Mononuclear cell (primary cell): ENCODE measurements around the gene AHCYL2. TPM values are rescaled to one million over a fixed set of nuclear protein-coding genes. Genes with fewer than 3 reads are reported as not detected.
"Not testable (repeated sequence)": the region's sequence is repeated elsewhere in the genome, so short reads cannot be mapped to it uniquely, and the experiment has no call there.

Experiments used
- H3K27me3 ChIP-seq: 2 replicates; pipeline ENCODE4 v1.6.0; 2011; ENCODE audit warnings: low read length, control low read depth; ENCODE audit not compliant: insufficient read depth
- H3K4me1 ChIP-seq: 2 replicates; pipeline ENCODE4 v1.5.1; 2011; ENCODE audit warnings: mild to moderate bottlenecking, low read length, control low read depth; ENCODE audit not compliant: insufficient read depth
- H3K4me3 ChIP-seq: 2 replicates; pipeline ENCODE4 v1.5.1; 2011; ENCODE audit warnings: mild to moderate bottlenecking, low read length, moderate library complexity
- H3K9me3 ChIP-seq: 2 replicates; pipeline ENCODE4 v1.5.1; 2011; ENCODE audit warnings: low read depth, mild to moderate bottlenecking, control low read depth, low read length
- total RNA-seq: library from RNA; depleted of rRNA; stranded (reverse); fragments of >200 nt; gene quantifications from one replicate; pipeline ENCODE4 v1.2.3, GENCODE V29; 2012

Gene AHCYL2
- total RNA-seq, 1 donor: 6.5 TPM

DNA sequence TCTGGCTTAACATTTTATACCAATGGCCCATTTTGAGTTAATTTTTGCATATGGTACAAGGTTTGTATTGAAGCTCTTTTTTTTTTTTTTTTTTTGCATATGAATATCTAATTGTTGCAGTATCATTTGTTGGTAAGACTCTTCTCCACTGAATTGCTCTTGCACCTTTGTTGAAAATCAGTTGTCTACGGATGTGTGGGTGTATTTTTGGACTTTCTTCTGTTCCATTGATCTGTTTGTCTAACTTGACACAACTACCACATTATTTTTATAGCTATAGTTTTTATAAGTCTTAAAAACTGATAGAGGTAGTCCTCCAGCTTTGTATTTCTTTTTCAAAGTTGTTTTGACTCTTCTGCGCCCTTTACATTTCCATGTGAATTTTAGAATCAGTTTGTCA, 53.9 kb downstream of the AHCYL2 start:
- Histone ChIP-seq H3K4me3 (no peak overlapping the region), H3K27me3 (no peaks in the 10 kb centered on the region), H3K9me3 (no peaks in the 10 kb centered on the region), H3K4me1 (no peaks in the 10 kb centered on the region)

- H3K27me3 ChIP-seq: no peaks in the 10 kb centered on the region
- H3K4me1 ChIP-seq: no peaks in the 10 kb centered on the region
- H3K4me3 ChIP-seq: no peak overlapping the region
- no peaks in the 10 kb centered on the region for H3K9me3 ChIP-seq
Observed at GRCh38 chr7:129279757-129280156, 54.9 kb downstream of the AHCYL2 start.

DNA sequence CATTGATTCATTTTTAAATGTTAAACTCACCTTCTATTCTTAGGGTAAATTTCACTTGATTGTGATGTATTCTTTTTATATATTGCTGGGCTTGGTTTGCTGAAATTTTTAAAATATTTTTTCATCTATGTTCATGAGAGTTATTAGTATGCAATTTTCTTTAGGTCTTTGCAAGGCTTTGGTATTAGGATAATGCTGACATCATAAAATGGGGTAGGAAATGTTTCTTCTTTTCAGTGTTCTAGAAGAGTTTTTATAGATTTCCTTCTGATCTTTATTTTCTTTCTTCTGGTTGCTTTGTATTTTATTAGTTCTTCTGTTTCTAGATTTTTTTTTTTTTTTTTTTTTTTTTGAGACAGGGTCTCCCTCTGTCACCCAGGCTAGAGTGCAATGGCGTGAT, 56.3 kb downstream of the AHCYL2 start:
- H3K4me3 ChIP-seq: no peak overlapping the region
- no peaks in the 10 kb centered on the region for H3K27me3 ChIP-seq
- H3K4me1 ChIP-seq: no peaks in the 10 kb centered on the region
- H3K9me3 ChIP-seq: no peaks in the 10 kb centered on the region

DNA sequence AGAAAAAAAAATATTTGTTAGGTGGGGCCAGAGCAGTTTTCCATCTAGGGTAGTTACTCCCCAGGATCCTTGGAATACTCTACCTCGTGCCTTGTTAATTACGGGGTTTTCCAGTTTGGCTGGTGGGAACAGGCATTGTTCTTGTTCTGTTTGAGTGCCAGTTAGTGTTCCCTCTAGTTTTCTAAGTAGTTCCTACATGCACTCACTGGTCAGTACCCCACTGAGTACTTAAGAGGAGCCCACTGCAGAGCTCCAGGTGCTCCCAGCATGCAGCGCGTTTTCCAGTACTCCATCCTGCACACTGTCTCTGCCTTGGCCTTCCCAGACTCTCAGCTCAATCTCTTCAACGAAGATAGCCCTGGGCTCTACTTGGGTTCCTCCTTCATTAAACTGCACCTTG, 58.0 kb downstream of the AHCYL2 start:
- H3K27me3 ChIP-seq: no peaks in the 10 kb centered on the region
- no peak overlapping the region for H3K4me3 ChIP-seq

DNA sequence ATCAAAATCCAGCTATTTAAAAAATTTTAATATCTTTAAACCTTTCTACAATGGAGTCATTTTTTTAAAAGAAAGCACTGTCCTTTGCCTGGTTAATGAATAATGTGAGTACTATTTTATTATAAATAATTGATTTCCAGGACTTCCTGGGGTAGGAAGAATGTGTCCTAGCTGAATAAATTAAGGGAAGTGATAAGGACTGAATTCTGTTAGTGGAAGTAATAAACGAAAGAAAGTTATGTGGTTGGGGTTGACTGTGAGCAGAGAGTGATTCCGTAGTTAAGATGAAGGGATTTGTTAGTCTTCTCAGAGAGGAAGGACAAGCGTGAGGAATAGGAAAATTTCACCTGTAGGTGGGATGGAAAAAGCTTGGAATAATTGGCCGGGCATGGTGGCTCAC, 59.1 kb downstream of the AHCYL2 start:
- Histone ChIP-seq H3K9me3 (no peaks in the 10 kb centered on the region), H3K27me3 (no peaks in the 10 kb centered on the region)

More for the DNA sequence above, 58.0 kb downstream of the AHCYL2 start:
- Histone ChIP-seq H3K9me3 (no peaks in the 10 kb centered on the region), H3K4me1 (no peaks in the 10 kb centered on the region)

DNA sequence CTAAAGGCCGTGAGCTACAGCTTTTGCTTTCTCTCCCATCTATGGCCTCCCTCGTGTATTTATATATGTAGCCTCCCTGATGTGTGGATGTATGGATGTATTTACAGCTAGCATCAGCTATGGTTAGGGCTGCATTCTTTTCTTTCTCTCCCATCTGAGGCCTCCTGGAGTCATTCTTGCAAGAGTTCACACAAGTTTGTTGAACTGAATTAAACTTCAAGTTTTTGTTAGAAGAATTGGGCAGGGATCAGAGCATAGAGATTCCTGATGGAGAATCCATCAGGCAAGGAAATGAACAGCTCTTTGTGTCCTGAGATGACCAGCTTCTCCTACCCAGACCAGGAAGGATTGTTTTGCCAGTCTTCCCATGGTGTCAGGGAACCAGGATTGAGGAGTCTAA, 60.3 kb downstream of the AHCYL2 start:
- Histone ChIP-seq H3K4me1 (no peaks in the 10 kb centered on the region), H3K27me3 (no peaks in the 10 kb centered on the region), H3K4me3 (no peak overlapping the region), H3K9me3 (no peaks in the 10 kb centered on the region)

More for the DNA sequence above, 59.1 kb downstream of the AHCYL2 start:
- Histone ChIP-seq H3K4me1 (no peaks in the 10 kb centered on the region), H3K4me3 (no peak overlapping the region)

- Histone ChIP-seq H3K4me3 (no peak overlapping the region), H3K27me3 (no peaks in the 10 kb centered on the region), H3K4me1 (no peaks in the 10 kb centered on the region), H3K9me3 (no peaks in the 10 kb centered on the region)
Observed at GRCh38 chr7:129292861-129293260, 68.0 kb downstream of the AHCYL2 start.

DNA sequence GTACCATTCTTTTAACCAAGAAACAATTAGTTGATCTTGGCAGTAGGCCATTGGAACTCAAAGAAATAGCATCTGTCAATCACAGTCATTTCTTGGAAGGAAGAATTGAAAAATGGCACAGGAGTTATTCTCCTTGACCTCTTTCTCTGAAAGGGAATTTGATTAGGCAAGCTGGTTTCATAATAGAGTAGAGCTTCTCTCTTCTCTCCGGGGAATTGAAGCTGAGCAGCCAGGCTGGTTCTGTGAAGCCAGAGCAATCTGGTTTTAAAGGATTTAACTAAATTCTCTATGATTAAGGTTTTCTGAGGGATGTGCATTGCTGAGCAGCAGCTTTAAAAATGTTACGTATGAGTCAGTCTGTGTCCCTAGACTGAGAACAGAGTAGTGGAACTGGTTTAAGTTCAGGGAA, 70.2 kb downstream of the AHCYL2 start:
- H3K4me1 ChIP-seq: no peaks in the 10 kb centered on the region
- no peak overlapping the region for H3K4me3 ChIP-seq
- H3K9me3 ChIP-seq: no peaks in the 10 kb centered on the region
- no peaks in the 10 kb centered on the region for H3K27me3 ChIP-seq

DNA sequence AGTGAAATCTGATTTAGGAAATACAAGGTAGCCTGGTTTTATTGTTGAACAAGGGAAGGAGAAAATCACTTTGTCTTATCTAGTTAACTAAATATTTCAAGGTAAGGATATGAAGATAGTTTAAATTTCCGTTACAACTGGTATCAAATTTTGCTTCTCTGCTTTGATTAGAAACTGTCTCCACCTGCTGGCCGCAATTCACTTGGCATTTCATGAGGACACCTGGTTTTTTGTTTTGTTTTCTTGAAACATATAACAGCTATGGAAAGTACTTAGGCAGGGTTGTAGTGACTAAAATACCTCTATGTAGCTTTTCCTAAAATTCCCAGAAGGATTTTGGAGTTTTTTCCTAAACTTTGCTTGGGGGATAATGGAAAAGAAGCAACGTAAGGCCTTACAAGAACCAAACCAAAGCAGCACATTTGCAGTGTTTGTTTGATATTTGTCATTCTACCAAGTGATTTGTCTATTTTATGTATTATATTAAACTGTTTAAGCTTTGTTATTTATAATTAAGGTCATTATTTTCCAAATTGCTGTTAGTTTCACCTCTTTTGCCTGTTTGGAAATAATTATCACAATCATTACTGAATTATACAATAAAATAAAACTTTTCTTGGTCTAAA, 73.6 kb downstream of the AHCYL2 start:
- H3K4me3 ChIP-seq: no peak overlapping the region
- H3K27me3 ChIP-seq: no peaks in the 10 kb centered on the region
- H3K4me1 ChIP-seq: no peaks in the 10 kb centered on the region
- no peaks in the 10 kb centered on the region for H3K9me3 ChIP-seq

- H3K9me3 ChIP-seq: peaks cover 5% of the 10 kb centered on the region
- no peak overlapping the region for H3K4me3 ChIP-seq
- no peaks in the 10 kb centered on the region for H3K4me1 ChIP-seq
- H3K27me3 ChIP-seq: no peaks in the 10 kb centered on the region
Observed at GRCh38 chr7:129299889-129300288, 75.1 kb downstream of the AHCYL2 start.

GRCh38 chr7:129300299-129300698, 75.5 kb downstream of the AHCYL2 start:
- not testable (repeated sequence) for H3K27me3 ChIP-seq, H3K4me3 ChIP-seq, H3K4me1 ChIP-seq, H3K9me3 ChIP-seq

DNA sequence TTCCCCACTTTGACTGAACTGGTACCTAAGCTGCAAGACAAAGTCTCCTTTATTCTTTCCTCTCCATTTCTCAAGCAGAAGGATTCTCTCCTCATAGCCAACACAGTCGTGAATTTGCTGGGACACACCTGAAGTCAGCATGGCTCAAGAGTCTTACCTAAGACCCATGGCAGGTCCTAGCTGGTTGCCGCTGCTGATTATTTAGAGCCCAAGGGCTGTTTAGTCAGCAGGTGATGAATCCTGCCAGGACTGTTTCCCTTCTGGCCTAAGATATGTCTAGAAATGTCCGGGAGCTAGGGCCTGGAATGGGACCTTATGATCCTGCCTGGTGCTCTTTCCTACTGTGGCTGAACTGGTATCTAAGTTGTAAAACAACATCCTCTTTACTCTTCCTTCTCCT, 82.8 kb downstream of the AHCYL2 start:
- no peak overlapping the region for H3K4me3 ChIP-seq
- peaks cover 5% of the 10 kb centered on the region for H3K9me3 ChIP-seq
- H3K27me3 ChIP-seq: no peaks in the 10 kb centered on the region
- H3K4me1 ChIP-seq: no peaks in the 10 kb centered on the region

- Histone ChIP-seq H3K27me3 (no peaks in the 10 kb centered on the region), H3K4me1 (no peaks in the 10 kb centered on the region), H3K9me3 (peaks cover 5% of the 10 kb centered on the region), H3K4me3 (no peak overlapping the region)
Observed at GRCh38 chr7:129308047-129308446, 83.2 kb downstream of the AHCYL2 start.

GRCh38 chr7:129311429-129311828, 86.6 kb downstream of the AHCYL2 start:
- Histone ChIP-seq H3K9me3 (no peaks in the 10 kb centered on the region), H3K4me1 (no peaks in the 10 kb centered on the region), H3K27me3 (no peaks in the 10 kb centered on the region), H3K4me3 (no peak overlapping the region)

DNA sequence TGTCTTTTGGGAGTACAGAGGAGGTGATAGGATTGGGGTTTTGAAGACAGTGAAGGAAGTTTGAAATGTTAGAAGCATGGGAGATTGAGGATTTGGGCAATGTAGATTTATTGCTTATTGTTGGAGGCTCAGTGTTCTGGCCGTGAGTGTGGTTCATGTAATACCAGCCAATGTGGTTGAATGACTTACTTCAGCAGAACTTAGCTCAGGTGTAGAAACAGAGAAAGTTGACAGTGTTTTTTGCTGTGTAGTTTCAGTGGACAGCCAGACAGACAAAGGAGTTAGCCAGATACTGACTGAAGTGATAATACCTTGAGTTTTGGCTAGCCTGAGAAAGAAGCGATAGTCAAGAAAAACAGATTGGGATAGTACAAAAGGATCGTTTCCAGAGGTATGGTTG, 88.5 kb downstream of the AHCYL2 start:
- Histone ChIP-seq H3K9me3 (no peaks in the 10 kb centered on the region), H3K4me1 (no peaks in the 10 kb centered on the region), H3K4me3 (no peak overlapping the region), H3K27me3 (no peaks in the 10 kb centered on the region)

GRCh38 chr7:129315960-129316359, 91.1 kb downstream of the AHCYL2 start:
- Histone ChIP-seq H3K9me3 (no peaks in the 10 kb centered on the region), H3K27me3 (no peaks in the 10 kb centered on the region), H3K4me1 (no peaks in the 10 kb centered on the region), H3K4me3 (no peak overlapping the region)
